Transverse colon (tissue), 4 donors: ENCODE measurements around the gene CD40LG. TPM values are rescaled to one million over a fixed set of nuclear protein-coding genes. Genes with fewer than 3 reads are reported as not detected.
A peak's percentile ranks its signal among the peaks of the same experiment; 100 is the strongest.

Source experiments
- DNase-seq: peaks from one replicate; pipeline ENCODE4 v3.0.0-alpha.2; 2019
- H3K27ac ChIP-seq, 4 donors: fragments of 200-600 bp; sonication (generic); 2 replicates each; pipeline ENCODE4 v1.5.1; 2016 to 2018; ENCODE audit warnings: inconsistent platforms in 4 of 4
- H3K27me3 ChIP-seq: fragments of 200-600 bp; sonication (generic); 2 replicates; pipeline ENCODE4 v1.5.1; 2017; ENCODE audit warnings: inconsistent platforms
- H3K36me3 ChIP-seq, 4 donors: fragments of 200-600 bp; sonication (generic); 2 replicates each; pipeline ENCODE4 v1.5.1; 2017 to 2019; ENCODE audit warnings: inconsistent platforms in 4 of 4
- H3K4me1 ChIP-seq, 4 donors: fragments of 200-600 bp; sonication (generic); 2 replicates each; pipeline ENCODE4 v1.5.1; 2017 to 2020; ENCODE audit warnings: inconsistent platforms in 4 of 4
- H3K4me3 ChIP-seq, 4 donors: fragments of 200-600 bp; sonication (generic); 1 replicate in 1 of 4; 2 replicates in 3 of 4; pipeline versions ENCODE4 v1.5.1 to v1.6.1; 2017 to 2019; ENCODE audit warnings: inconsistent platforms in 4 of 4
- H3K9me3 ChIP-seq, 2 donors: fragments of 200-600 bp; sonication (generic); 2 replicates each; pipeline ENCODE4 v1.5.1; 2017 to 2019; ENCODE audit warnings: inconsistent platforms in 2 of 2
- CTCF ChIP-seq, 5 experiments: fragments of 200-600 bp in 3 of 5; fragments of 450-650 bp in 2 of 5; sonication (generic) in 3 of 5; IDR thresholded peaks; 1 replicate in 2 of 5; 2 replicates in 3 of 5; pipeline ENCODE4 v1.5.1; 2016 to 2017; ENCODE audit warnings: antibody characterized with exemption in 5 of 5, inconsistent platforms in 3 of 5, mild to moderate bottlenecking in 2 of 5, moderate library complexity in 1 of 5
- EP300 ChIP-seq: sonication (generic); formaldehyde crosslinking; IDR thresholded peaks from one replicate; pipeline ENCODE4 v1.6.1; 2017; ENCODE audit warnings: antibody characterized with exemption, low read depth
- POLR2A ChIP-seq: fragments of 450-650 bp; IDR thresholded peaks from one replicate; pipeline ENCODE4 v1.6.1; 2016; ENCODE audit warnings: antibody characterized with exemption, mild to moderate bottlenecking, moderate library complexity
- POLR2AphosphoS5 ChIP-seq, 3 donors: sonication (generic); formaldehyde crosslinking; IDR thresholded peaks; one replicate each; pipeline ENCODE4 v1.6.1; 2016; ENCODE audit warnings: antibody characterized with exemption in 3 of 3
- WGBS, 2 donors: methylation state at CpG; one replicate each; pipeline ENCODE4 v1.1.5; 2018; ENCODE audit warnings: low coverage in 1 of 2; 5-methylcytosine and 5-hydroxymethylcytosine counted together
- in situ Hi-C, 4 donors: fragments of 200-750 bp; cut with MboI; loops; one replicate each; pipeline versions ENCODE4 v1.15.0 to v1.15.1; 2017; ENCODE audit warnings: low sequenced_read_pairs in 3 of 4, low pct_ligation_motif_present in 1 of 4, low pct_unique_long_range_greater_than_20kb in 1 of 4
- intact Hi-C: fragments of 100-400 bp; cut with DNase I; formaldehyde crosslinking; loops from one replicate; pipeline ENCODE4 v1.15.1; 2023; ENCODE audit warnings: low total_unique reads
- total RNA-seq, 4 donors: library from RNA; depleted of rRNA; stranded (reverse); fragments of >200 nt; gene quantifications; one replicate each; pipeline ENCODE4 v1.1.0, GENCODE V29; 2016

CD40LG gene
- total RNA-seq, 4 donors from 2014 or later: 0.64 TPM; not detected in 3

GRCh38 chrX:136623396-136623795 is 24.6 kb upstream of the CD40LG start:
- Histone ChIP-seq H3K27ac (peak overlapping the region in 1 of 4 donors; percentile 31), H3K36me3 (no peaks in the 10 kb centered on the region), H3K27me3 (no peaks in the 10 kb centered on the region), H3K4me1 (no peaks in the 10 kb centered on the region), H3K9me3 (no peaks in the 10 kb centered on the region), H3K4me3 (no peak overlapping the region)
- no peak for TF ChIP-seq POLR2A
- no peak for TF ChIP-seq CTCF (IDR thresholded peaks at IDR 0.05)
- TF ChIP-seq EP300: no peak
- no peak for TF ChIP-seq POLR2AphosphoS5 (IDR thresholded peaks at IDR 0.05)
- in situ Hi-C loops: no loop called here
- intact Hi-C loops: no loop called here
- no peak for DNase-seq
- 70% methylated on average over 1 of the region's 1 CpG; no CpG with 5 or more reads in 1 of the 2 donors for WGBS, 2 donors

- Histone ChIP-seq H3K27ac (no peak overlapping the region), H3K36me3 (no peaks in the 10 kb centered on the region), H3K4me3 (no peak overlapping the region), H3K4me1 (no peaks in the 10 kb centered on the region), H3K27me3 (no peaks in the 10 kb centered on the region), H3K9me3 (no peaks in the 10 kb centered on the region)
- 83% methylated on average over 2 of the region's 2 CpGs; no CpG with 5 or more reads in 1 of the 2 donors for WGBS, 2 donors
- no peak for TF ChIP-seq POLR2AphosphoS5 (IDR thresholded peaks at IDR 0.05)
- TF ChIP-seq CTCF (IDR thresholded peaks at IDR 0.05): no peak
- no peak for TF ChIP-seq EP300
- no peak for TF ChIP-seq POLR2A
- intact Hi-C loops (no loop called here), in situ Hi-C loops (no loop called here)
- DNase-seq: no peak
These were observed 22.7 kb upstream of the CD40LG start for GRCh38 chrX:136625246-136625645.

- H3K27me3 ChIP-seq: no peaks in the 10 kb centered on the region
- H3K27ac ChIP-seq: no peak overlapping the region
- DNase-seq: no peak
- H3K9me3 ChIP-seq: no peaks in the 10 kb centered on the region
- no peak overlapping the region for H3K4me3 ChIP-seq
- in situ Hi-C loops (no loop called here), intact Hi-C loops (no loop called here)
- no peaks in the 10 kb centered on the region for H3K4me1 ChIP-seq
- 43% methylated on average over 2 of the region's 2 CpGs; no CpG with 5 or more reads in 1 of the 2 donors for WGBS, 2 donors
- TF ChIP-seq POLR2AphosphoS5 (IDR thresholded peaks at IDR 0.05) (no peak), CTCF (IDR thresholded peaks at IDR 0.05) (no peak), EP300 (no peak), POLR2A (no peak)
- H3K36me3 ChIP-seq: no peaks in the 10 kb centered on the region
These were observed 21.7 kb upstream of the CD40LG start for GRCh38 chrX:136626237-136626636.

- WGBS, 2 donors: 60 to 80% methylated on average over 1 of the region's 1 CpG
- Histone ChIP-seq H3K27me3 (no peaks in the 10 kb centered on the region), H3K4me1 (no peaks in the 10 kb centered on the region), H3K27ac (no peak overlapping the region), H3K9me3 (no peaks in the 10 kb centered on the region), H3K36me3 (no peaks in the 10 kb centered on the region), H3K4me3 (no peak overlapping the region)
- TF ChIP-seq POLR2AphosphoS5 (IDR thresholded peaks at IDR 0.05) (no peak), CTCF (IDR thresholded peaks at IDR 0.05) (no peak), POLR2A (no peak), EP300 (no peak)
- in situ Hi-C loops: no loop called here
- no peak for DNase-seq
- intact Hi-C loops: no loop called here
These were observed 21.1 kb upstream of the CD40LG start for GRCh38 chrX:136626891-136627290.
